NCI-H1417 (cell line): ENCODE results near the gene NEGR1.

Experiments used
- DNase-seq, 3 experiments: peaks; one replicate each; lab custom pipeline; 2025; lab: John Stamatoyannopoulos, UW

Gene NEGR1

GRCh38 chr1:71634159-71634558, 648.2 kb downstream of the NEGR1 start:
- DNase-seq: peak; percentile 7 to 65 (median 15)

DNA sequence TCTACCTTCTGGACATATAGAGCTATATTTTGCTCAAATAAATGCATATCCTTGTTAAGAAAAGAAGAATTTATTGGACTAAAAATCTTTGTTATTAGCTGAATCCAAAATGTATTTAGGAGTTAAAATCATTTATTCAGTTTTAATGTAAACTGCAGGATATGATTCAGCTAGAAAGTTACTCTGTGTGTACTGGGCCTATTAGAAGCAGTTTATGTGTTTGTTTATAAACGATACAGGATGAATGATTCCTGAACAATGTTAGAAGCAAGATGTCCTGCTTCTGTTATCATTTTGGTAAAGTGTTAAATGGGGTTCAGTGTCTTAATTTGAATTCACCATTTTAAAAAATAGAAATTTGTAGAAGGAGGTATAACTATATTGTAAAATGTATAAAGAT, 652.3 kb downstream of the NEGR1 start:
- DNase-seq: no peak

DNA sequence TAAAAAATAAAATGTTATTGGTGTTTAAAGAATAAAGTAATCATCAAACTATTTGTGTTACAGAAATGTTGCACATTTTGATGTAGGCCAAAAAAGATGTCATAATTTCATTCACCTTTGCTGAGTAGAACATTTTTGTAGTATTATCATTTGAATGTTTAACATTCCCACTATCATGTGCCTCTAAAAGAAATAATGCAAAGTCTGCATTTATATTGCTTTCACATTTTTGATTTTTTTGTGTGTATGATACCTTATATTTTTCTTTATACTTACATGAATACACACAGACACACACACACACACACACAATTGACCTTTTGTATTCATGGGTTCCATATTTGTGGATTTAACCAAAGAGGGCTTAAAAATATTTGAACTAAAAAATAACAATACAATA, 657.3 kb downstream of the NEGR1 start:
- no peak for DNase-seq

DNA sequence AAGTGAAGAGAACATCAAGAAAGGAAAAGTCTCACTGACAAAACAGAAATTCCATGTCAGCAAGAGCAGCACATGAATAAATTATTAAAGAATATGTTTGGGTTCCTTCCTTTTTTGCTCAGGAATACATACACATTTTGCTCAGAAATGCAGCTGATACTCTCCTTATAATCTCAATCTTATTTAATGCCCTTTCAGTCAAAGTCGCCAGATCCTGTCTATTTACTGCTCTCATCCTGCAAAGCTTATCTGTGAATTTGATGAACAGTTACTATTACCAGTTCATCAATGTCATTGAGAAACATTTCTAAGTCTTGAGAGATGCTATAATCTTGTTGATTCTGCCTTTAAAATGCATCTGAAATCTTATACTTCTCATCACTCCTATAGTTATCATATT, 658.5 kb downstream of the NEGR1 start:
- DNase-seq: no peak

DNA sequence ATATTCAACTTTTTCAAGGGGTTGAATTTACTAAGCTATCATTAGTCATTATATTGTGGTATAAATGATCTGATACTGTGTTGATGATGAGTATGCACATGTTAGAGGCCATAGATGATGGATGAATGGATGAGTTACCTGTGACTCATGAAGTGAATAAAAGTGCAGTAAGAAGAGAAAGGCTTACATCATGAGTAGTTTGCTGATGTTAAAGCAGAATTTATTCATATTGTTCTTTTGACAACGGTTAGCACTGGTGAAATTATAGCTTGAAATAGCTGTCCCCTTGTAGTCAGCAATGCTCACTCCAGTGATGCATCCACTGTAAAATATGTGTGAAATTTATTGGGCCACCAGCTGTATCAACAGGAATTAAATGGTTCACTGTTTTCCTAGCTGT, 660.6 kb downstream of the NEGR1 start:
- peak in 1 of 3 experiments; percentile 17 for DNase-seq

- peak in 1 of 3 experiments; percentile 6 for DNase-seq
Observed at GRCh38 chr1:71618766-71619530, 663.4 kb downstream of the NEGR1 start.

DNA sequence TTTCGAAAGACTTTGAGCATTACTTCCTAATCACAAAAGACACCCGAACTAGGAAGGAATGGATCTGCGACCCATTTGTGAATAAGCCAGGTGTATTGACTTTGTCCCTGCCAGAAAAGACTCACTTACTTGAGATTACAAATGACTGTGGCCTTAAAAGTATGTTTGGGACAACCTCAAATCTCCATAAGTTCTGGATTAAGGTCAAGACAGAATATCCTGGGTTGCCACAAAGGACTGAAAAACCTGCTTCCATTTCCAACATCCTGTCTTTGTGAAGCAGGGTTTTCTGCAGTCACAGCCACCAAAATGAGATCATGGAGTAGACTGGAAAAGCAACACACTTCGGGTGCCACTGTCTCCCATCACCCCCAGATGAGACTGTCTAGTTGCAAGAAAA, 664.1 kb downstream of the NEGR1 start:
- DNase-seq: no peak

DNA sequence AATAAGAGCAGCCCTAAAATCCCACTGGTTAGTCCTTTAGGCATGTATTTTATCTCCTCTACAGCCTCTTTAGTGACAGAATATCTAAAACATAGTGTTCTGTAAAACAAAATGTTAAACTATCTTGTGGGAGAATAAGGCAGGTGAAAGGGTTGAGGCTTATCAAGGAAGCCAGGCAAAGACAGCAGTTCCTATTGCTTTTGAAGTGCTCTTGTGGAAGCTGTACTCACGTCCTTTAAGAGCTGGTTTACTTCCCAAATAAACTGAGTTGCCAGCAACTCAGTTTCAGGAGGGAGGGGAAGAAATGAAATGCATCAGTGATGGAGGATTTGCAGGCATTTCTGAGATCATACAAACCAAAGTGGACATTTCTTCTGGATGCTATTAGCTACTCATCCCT, 671.9 kb downstream of the NEGR1 start:
- DNase-seq: peak in 1 of 3 experiments; percentile 26

DNA sequence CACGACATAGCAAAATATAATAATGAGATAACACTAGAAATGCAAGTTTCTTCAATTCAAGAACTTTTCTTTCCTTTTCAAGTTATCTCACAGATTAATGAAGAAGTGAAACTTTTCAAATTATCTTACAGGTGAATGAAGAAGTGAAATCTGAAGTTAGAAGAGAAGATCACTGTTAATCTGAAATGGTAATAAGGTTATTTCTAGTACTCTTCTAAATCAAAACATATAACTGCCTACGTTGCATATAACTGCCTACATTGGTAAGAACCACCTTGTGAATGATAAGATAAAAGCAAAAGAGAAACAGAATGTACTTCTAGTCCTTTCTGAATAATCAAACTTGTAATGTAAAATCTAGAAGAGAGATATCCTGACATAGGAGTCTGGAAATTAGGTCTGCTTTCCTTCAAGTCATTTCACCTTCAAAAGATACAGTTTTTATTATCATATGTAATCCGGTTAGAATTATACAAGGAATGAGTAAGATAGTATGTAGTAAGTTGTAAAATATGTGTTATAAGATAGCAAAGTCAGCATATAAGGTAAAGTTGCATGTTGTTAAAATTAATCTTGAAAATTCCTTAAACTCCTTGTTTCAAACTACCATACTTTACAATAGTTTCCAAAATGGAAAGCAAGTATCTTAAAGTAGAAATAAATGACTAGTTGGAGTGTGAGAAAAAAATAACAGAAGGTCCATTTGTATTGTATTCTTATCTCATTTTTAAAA, 679.1 kb downstream of the NEGR1 start:
- no peak for DNase-seq

DNA sequence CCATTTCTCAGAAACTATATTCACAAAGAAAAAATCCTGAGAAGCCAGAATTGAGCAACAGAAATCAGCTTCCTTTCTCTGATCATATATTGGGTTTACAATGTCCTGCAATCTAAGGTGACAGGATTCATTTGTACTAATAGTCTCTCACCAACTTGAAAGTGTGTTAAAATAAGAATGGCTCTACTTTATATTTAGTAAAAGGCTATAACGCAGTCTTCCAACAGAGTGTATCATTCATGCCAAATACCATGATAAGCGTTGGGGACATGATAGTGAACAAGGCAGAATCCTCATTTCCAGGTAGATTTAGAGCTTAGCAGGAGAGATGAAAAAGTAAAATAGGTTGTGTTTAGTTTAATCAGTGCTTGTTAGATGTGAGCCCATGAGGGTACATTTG, 682.3 kb downstream of the NEGR1 start:
- DNase-seq: no peak

DNA sequence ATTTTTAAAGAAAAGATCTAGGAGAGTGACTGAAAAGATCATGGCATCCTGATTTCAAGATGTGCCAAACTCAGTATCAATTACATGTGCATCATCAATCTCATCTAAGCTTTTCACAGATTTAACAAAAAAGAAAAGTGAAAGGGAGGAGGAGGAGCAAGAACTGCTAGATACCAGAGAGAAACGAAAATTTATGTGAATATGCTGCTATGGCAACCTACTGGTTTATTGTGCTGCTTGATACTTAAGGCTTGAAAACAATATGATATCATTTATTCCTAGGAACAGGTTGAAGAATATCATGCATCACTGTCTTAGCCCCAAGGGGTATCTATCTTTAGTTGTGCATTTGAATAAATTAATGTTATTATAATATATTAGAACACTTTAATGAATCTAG, 683.0 kb downstream of the NEGR1 start:
- no peak for DNase-seq

- no peak for DNase-seq
Observed at GRCh38 chr1:71593523-71593922, 688.8 kb downstream of the NEGR1 start.

DNA sequence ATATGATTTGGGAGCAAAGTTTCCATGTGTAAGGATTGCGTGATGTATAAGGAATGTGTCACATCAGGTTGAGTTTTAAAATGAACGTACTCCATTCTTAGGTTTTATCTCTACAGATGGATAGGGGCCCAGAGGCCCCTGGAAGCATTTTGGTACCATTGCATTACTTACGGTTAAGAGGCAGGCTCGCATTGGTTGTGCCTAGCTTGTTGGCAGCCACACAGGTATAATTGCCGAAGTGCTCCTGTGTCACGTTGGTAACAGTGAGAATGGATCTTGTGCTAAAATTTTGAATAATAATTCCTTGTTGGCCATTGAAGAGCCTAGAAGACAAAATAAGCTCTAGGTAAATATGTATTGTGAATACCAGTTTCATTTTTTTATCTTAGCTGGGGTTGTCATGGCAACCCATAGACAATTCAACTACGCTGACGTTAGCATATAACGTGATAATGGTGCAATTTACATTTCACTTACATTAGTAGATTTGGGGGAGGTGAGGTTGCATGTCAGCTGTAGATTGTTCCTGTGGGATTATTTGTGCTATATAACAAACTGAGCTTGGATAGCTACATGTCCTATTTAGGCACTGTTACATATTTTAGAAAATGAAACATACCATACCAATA, 689.6 kb downstream of the NEGR1 start:
- peak in 1 of 3 experiments; percentile 4 for DNase-seq

DNA sequence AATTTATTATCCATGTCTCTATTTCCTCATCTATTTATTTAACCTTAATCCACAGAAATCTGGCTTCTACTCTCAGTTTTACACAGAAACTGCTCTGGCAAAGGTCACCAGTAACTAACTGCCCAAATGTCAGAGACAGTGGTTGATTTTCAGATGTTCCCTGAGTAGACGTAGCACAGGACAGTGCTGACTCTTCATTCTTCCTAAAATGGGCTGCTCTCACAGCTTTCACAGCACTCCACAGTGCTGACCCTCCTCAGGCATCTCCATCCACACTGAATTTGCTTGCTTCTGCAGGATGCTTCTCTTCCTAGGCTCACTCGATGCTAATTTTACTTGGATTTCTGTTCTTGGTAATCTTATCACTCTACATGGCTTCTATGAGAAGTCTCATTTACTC, 693.3 kb downstream of the NEGR1 start:
- no peak for DNase-seq

- peak; percentile 2 to 69 (median 12) for DNase-seq
Observed at GRCh38 chr1:71587961-71588360, 694.4 kb downstream of the NEGR1 start.

DNA sequence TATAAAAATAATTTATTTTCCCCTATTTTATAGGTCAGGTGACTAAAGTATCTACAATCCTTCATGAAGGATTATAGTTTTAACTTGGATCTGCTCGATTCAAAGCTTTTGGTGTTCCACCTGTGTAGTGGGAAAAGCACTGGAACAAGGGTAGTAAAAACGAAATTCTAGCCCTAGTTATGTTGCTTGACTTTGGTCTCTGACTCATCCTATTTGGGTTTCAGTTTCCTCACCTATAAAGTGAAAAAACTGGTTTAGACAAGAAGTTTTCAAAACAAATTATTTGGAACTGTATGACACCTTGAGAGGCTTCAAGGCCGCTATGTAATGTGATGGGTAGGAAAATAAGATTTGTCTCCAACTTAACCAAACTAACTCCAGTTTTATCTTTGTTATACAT, 696.3 kb downstream of the NEGR1 start:
- DNase-seq: no peak

DNA sequence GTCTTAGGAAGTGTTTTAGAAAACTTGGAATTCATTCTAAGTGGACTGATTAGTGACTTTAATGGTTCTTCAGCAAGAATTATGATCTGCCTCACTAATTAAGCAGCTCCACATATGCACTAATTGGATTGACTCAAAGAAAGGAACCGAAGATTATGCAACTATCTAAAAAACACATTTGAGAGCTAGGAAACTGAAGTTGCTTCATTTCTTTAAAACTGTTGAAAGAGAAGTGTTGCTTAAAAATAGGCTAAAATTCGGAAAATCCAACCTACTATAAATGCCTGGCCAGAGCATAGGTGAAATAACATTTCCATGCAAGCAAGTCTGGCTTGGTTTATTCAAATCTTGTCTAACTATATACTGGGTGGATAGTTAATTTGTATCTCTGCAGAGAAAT, 698.6 kb downstream of the NEGR1 start:
- no peak for DNase-seq

- no peak for DNase-seq
Observed at GRCh38 chr1:71582673-71583072, 699.7 kb downstream of the NEGR1 start.

GRCh38 chr1:71577451-71578131, 704.7 kb downstream of the NEGR1 start:
- no peak for DNase-seq

- DNase-seq: no peak
Observed at GRCh38 chr1:71572038-71572437, 710.3 kb downstream of the NEGR1 start.

DNA sequence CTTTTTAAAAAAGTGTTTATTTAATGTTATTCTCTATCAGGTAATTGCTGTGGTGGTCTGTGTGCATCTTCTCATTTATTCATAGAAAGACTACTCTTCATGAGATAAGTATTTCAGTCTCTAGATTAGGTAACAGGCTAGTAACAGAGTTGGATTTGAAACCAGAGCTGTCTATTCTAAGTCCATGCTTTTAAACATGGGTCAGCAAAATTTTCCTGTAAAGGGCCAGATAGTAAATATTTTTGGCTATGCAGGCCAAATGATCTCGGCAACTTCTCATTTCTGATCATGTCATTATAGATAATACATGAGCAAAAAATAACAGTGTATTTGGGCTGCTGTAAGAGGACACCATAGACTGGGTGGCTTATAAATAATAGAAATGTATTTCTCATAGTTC, 715.9 kb downstream of the NEGR1 start:
- DNase-seq: no peak

DNA sequence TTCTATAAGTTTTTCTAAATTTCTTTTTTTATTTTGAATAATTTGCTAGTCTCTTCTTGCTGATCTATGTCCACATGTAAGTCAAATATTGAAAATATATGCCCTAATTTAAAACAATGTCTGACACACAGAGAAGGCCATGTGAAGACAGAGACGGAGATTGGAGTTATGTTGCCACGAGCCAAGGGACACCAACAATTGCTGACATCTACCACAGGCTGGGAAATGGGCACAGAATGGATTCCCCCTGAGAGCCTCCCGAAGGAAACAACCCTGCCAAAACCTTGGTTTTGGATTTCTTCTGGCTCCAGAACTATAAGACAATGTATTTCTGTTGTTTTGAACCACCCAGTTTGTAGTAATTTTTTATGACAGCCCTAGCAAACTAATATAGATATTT, 716.5 kb downstream of the NEGR1 start:
- no peak for DNase-seq

DNA sequence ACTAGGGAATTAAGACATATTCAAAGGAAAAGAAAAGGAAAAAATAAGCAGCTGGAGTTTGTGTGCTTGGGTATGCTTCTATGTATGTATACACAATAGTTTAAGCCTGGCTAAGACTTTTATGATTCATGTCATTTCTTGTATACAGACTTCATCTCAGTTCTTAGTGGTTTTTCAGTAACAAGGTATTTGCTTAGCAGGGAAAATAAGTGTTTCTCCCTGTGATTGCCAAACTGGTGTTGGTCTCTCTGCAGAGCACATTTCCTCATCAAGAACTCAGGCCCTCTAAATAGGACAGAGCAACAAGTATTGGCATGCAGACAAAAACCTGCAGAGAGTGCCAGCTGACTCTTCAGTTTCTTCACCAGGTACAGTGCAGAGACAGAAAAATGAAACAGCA, 717.1 kb downstream of the NEGR1 start:
- no peak for DNase-seq
